Right atrium auricular region (tissue), 2 donors: Measurements from ENCODE around the gene CXXC1. TPM values are rescaled to one million over a fixed set of nuclear protein-coding genes. Genes with fewer than 3 reads are reported as not detected.
A peak's percentile ranks its signal among the peaks of the same experiment; 100 is the strongest.

ENCODE experiments used
- DNase-seq: peaks from one replicate; pipeline ENCODE4 v3.0.0-alpha.2; 2019; ENCODE audit warnings: low spot score
- H3K27ac ChIP-seq, 2 donors: fragments of 200-600 bp; sonication (generic); 1 replicate in 1 of 2; 2 replicates in 1 of 2; pipeline ENCODE4 v1.5.1; 2016 to 2019
- H3K27me3 ChIP-seq, 2 donors: fragments of 200-600 bp; sonication (generic); one replicate each; pipeline versions ENCODE4 v1.5.1 to v1.6.0; 2017 to 2019
- H3K36me3 ChIP-seq: fragments of 200-600 bp; sonication (generic); one replicate; pipeline ENCODE4 v1.5.1; 2016
- H3K4me1 ChIP-seq, 2 donors: fragments of 200-600 bp; sonication (generic); one replicate each; pipeline versions ENCODE4 v1.5.1 to v1.6.0; 2017 to 2019
- H3K4me3 ChIP-seq, 2 donors: fragments of 200-600 bp; sonication (generic); 1 replicate in 1 of 2; 2 replicates in 1 of 2; pipeline ENCODE4 v1.5.1; 2017 to 2019; ENCODE audit warnings: mild to moderate bottlenecking in 1 of 2, moderate library complexity in 1 of 2
- H3K9me3 ChIP-seq, 2 donors: fragments of 200-600 bp; sonication (generic); one replicate each; pipeline ENCODE4 v1.5.1; 2019
- CTCF ChIP-seq, 2 donors: fragments of 200-600 bp; sonication (generic); IDR thresholded peaks; one replicate each; pipeline ENCODE4 v1.5.1; 2019; ENCODE audit warnings: antibody characterized with exemption in 2 of 2
- total RNA-seq, 2 donors: library from RNA; depleted of rRNA; stranded (reverse); fragments of >200 nt; gene quantifications; one replicate each; pipeline ENCODE4 v1.1.0, GENCODE V29; 2016

Gene CXXC1
- total RNA-seq, 2 donors from 2014 or later, result 17.1 to 38.3 TPM

DNA sequence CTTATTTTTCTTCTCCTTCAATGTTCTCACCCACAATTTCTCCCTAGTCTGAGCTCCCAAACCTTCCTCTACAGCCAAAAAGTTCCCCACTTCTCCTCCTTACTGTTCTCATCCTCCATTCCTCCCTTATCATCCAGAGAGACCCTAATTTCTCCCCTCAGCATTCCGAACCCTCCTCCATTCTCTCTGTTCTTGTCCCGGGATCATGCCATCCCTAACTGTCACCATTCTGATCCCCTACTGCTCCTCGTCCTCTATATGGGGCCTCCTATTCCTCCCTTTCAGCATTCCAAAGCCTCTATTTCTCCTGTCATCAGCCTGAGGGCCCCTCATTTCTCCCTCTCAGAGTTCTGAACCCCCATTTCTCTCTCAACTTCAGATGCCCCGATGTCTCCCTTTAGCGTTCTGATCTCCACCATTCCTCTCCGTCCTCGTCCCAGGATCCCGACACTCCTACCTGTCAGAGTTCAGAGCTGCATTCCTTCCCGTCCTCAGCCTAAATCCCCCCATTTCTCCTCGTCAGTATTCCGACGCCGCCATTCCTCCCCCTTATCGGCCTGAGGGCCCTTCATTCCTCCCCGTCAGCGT is 6.7 kb downstream of the CXXC1 start:
- no peaks in the 10 kb centered on the region for H3K9me3 ChIP-seq
- peak overlapping the region; percentile 86 to 92 for H3K27ac ChIP-seq
- peaks cover 0 to 29% of the 10 kb centered on the region in 2 donors for H3K4me1 ChIP-seq
- peaks cover 65% of the 10 kb centered on the region for H3K36me3 ChIP-seq
- H3K4me3 ChIP-seq, result peak overlapping the region; percentile 84 to 92
- TF ChIP-seq CTCF (IDR thresholded peaks at IDR 0.05), result no peak
- no peaks in the 10 kb centered on the region for H3K27me3 ChIP-seq
- no peak for DNase-seq

DNA sequence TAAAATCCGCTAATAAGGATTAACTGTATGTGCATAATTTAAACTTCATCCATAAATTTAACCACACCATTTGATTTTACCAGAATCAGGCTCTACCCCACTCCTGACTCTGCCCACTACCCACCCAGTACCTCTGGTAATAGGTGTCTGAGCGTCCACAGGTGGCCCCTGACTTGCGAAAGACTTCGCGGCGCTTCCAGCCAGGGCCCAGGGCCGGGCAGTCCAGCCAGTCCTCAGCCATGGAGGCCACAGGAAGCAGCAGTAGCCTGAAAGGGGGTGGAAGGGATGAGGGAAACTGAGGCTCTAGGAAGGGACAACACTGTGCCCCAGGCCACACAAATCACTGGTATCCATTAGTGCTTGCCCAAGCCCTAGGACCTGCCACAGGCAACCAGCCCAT is 7.7 kb downstream of the CXXC1 start:
- Histone ChIP-seq H3K27ac (no peak overlapping the region), H3K27me3 (no peaks in the 10 kb centered on the region), H3K4me3 (no peak overlapping the region), H3K36me3 (peaks cover 69% of the 10 kb centered on the region), H3K9me3 (no peaks in the 10 kb centered on the region), H3K4me1 (peaks cover 0 to 29% of the 10 kb centered on the region in 2 donors)
- DNase-seq, result no peak
- TF ChIP-seq CTCF (IDR thresholded peaks at IDR 0.05), result no peak

GRCh38 chr18:50277942-50278341 is 9.6 kb downstream of the CXXC1 start:
- Histone ChIP-seq H3K36me3 (peaks cover 70% of the 10 kb centered on the region), H3K27me3 (no peaks in the 10 kb centered on the region), H3K4me3 (no peak overlapping the region), H3K4me1 (peaks cover 0 to 29% of the 10 kb centered on the region in 2 donors), H3K27ac (no peak overlapping the region), H3K9me3 (no peaks in the 10 kb centered on the region)
- no peak for TF ChIP-seq CTCF (IDR thresholded peaks at IDR 0.05)
- no peak for DNase-seq

DNA sequence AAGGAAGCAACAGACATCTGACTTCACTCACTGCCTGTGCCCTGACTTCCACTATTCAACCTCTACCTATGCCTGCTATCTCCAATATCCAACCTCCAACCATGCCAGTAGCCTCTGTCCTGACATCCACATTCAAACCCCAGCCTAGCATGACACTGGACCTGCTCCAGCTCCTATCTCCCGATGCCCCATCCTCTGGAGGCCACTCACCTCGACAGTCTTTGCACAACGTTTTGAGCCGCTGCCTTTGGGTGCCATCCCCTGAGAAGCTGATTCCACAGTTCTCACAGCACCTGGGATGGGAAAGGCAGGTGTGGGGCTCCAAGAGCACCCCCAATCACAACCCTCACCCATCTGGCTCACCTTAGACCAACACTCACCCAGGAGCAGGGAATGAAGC is 11.0 kb downstream of the CXXC1 start:
- no peak for DNase-seq
- TF ChIP-seq CTCF (IDR thresholded peaks at IDR 0.05), result no peak
- Histone ChIP-seq H3K4me3 (no peak overlapping the region), H3K36me3 (peaks cover 79% of the 10 kb centered on the region), H3K27ac (no peak overlapping the region), H3K27me3 (no peaks in the 10 kb centered on the region), H3K4me1 (peaks cover 0 to 21% of the 10 kb centered on the region in 2 donors), H3K9me3 (no peaks in the 10 kb centered on the region)

GRCh38 chr18:50275503-50276036 is 11.9 kb downstream of the CXXC1 start:
- no peak for TF ChIP-seq CTCF (IDR thresholded peaks at IDR 0.05)
- peaks cover 0 to 18% of the 10 kb centered on the region in 2 donors for H3K4me1 ChIP-seq
- H3K36me3 ChIP-seq, result peaks cover 87% of the 10 kb centered on the region
- no peaks in the 10 kb centered on the region for H3K27me3 ChIP-seq
- DNase-seq, result peak; percentile 40
- no peak overlapping the region for H3K27ac ChIP-seq
- H3K9me3 ChIP-seq, result no peaks in the 10 kb centered on the region
- no peak overlapping the region for H3K4me3 ChIP-seq

DNA sequence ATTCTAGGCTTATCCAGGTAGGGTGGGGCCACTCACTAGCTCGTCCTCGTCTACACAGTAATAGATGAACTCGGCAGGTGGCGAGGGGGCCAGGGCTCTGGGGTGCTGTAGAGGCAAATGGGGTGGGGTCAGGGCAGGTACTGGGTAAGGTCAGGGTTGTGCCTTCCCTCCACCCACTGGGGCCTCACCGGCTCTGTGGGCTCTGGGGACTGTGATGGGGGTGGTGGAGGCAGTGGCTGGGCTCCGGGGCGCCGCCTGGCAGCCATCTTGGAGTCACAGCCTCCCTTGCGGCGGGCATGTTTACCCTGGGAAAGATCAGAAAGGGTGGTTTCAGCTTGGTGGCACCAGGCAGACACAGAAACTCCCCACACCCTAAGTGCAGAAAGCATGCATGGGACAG is 12.6 kb downstream of the CXXC1 start:
- DNase-seq, result no peak
- peaks cover 0 to 12% of the 10 kb centered on the region in 2 donors for H3K4me1 ChIP-seq
- H3K27ac ChIP-seq, result no peak overlapping the region
- no peaks in the 10 kb centered on the region for H3K27me3 ChIP-seq
- no peak for TF ChIP-seq CTCF (IDR thresholded peaks at IDR 0.05)
- no peaks in the 10 kb centered on the region for H3K9me3 ChIP-seq
- peaks cover 87% of the 10 kb centered on the region for H3K36me3 ChIP-seq
- H3K4me3 ChIP-seq, result no peak overlapping the region
